A549 (cell line): ENCODE measurements around the gene EVC. TPM values are rescaled to one million over a fixed set of nuclear protein-coding genes. Genes with fewer than 3 reads are reported as not detected.

Source experiments
- ATAC-seq, 2 experiments: fragments of 200-7000 bp in 1 of 2; fragments of >200 bp in 1 of 2; cut with Nextera tagmentation in 1 of 2; cut with Tn5 transposase in 1 of 2; 3 replicates each; pipeline versions ENCODE4 v1.8.0 to v1.9.1; 2018 to 2020; ENCODE audit warnings: mild to moderate bottlenecking in 1 of 2, moderate library complexity in 1 of 2
- CTCF ChIA-PET: fragments of 300-600 bp; sonication (Branson Sonifier 250); formaldehyde crosslinking; extraction: SDS; loops from one replicate; lab custom pipeline; 2021; ENCODE audit warnings: antibody characterized with exemption, inconsistent platforms; lab: Yijun Ruan, JAX
- POLR2A ChIA-PET: fragments of 350-600 bp; formaldehyde crosslinking; extraction: SDS; loops from one replicate; lab custom pipeline; 2021; ENCODE audit warnings: antibody characterized with exemption, inconsistent platforms; lab: Yijun Ruan, JAX
- DNase-seq, 2 experiments: peaks; one replicate each; pipeline versions ENCODE4 v3.0.0 to v3.0.0-alpha.2; 2011 to 2016; ENCODE audit warnings: low read depth in 1 of 2, low spot score in 1 of 2
- FAIRE-seq: peaks from 2 replicates; lab custom pipeline; 2011; peaks lifted over from hg19 to GRCh38; lab: Jason Lieb, UNC
- H3K27ac ChIP-seq, 2 experiments: fragments of >200 bp; sonication (Bioruptor Twin); formaldehyde crosslinking; 3 replicates each; pipeline ENCODE4 v1.5.1; 2016 to 2017
- H3K4me1 ChIP-seq: fragments of >200 bp; sonication (Bioruptor Twin); formaldehyde crosslinking; 3 replicates; pipeline ENCODE4 v1.6.1; 2016
- H3K4me2 ChIP-seq: fragments of >200 bp; sonication (Bioruptor Twin); formaldehyde crosslinking; 3 replicates; pipeline ENCODE4 v1.6.1; 2016
- H3K4me3 ChIP-seq: fragments of >200 bp; sonication (Bioruptor Twin); formaldehyde crosslinking; 3 replicates; pipeline ENCODE4 v1.5.1; 2016
- H3K9me3 ChIP-seq: fragments of >200 bp; sonication (Bioruptor Twin); formaldehyde crosslinking; 3 replicates; pipeline ENCODE4 v1.6.1; 2016
- ATOH8 ChIP-seq: fragments of 250-450 bp; sonication (Bioruptor Pico); IDR thresholded peaks from 2 replicates; pipeline ENCODE4 v1.5.0; 2020; ENCODE audit warnings: low read depth, mild to moderate bottlenecking, moderate library complexity
- BCL3 ChIP-seq: fragments of >200 bp; sonication (Bioruptor Twin); formaldehyde crosslinking; IDR thresholded peaks from 3 replicates; pipeline ENCODE4 v1.6.1; 2016
- CBX2 ChIP-seq: fragments of 200-600 bp; sonication (generic); IDR thresholded peaks from 2 replicates; pipeline ENCODE4 v1.6.1; 2016; ENCODE audit warnings: low read depth, mild to moderate bottlenecking, borderline replicate concordance
- CBX8 ChIP-seq: fragments of 200-600 bp; sonication (generic); IDR thresholded peaks from 2 replicates; pipeline ENCODE4 v1.6.1; 2016
- CEBPB ChIP-seq, 2 experiments: fragments of >200 bp in 1 of 2; sonication (Bioruptor Twin) in 1 of 2; formaldehyde crosslinking in 1 of 2; IDR thresholded peaks; 2 replicates each; pipeline ENCODE4 v1.6.1; 2012 to 2016
- CHD2 ChIP-seq: fragments of 150-350 bp; IDR thresholded peaks from 2 replicates; pipeline ENCODE4 v1.6.1; 2014; ENCODE audit warnings: low read length; ENCODE audit not compliant: partially characterized antibody
- EHMT2 ChIP-seq: fragments of 200-600 bp; sonication (generic); IDR thresholded peaks from 2 replicates; pipeline ENCODE4 v1.6.1; 2016; ENCODE audit warnings: antibody characterized with exemption, low read depth, mild to moderate bottlenecking, moderate library complexity
- ELK1 ChIP-seq: fragments of 150-350 bp; IDR thresholded peaks from 2 replicates; pipeline ENCODE4 v1.6.1; 2014; ENCODE audit warnings: low read depth, mild to moderate bottlenecking, low read length
- ESRRA ChIP-seq: fragments of 150-350 bp; IDR thresholded peaks from 2 replicates; pipeline ENCODE4 v1.6.1; 2014; ENCODE audit warnings: mild to moderate bottlenecking, low read length, borderline replicate concordance
- FOSB ChIP-seq: fragments of 250-450 bp; sonication (Bioruptor Pico); IDR thresholded peaks from 2 replicates; pipeline ENCODE4 v1.5.0; 2020; ENCODE audit warnings: mild to moderate bottlenecking, moderate library complexity
- HEYL ChIP-seq: fragments of 250-450 bp; sonication (Bioruptor Pico); IDR thresholded peaks from 2 replicates; pipeline ENCODE4 v1.8.0; 2021; ENCODE audit warnings: mild to moderate bottlenecking, moderate library complexity
- HMGXB4 ChIP-seq: fragments of 250-450 bp; sonication (Bioruptor Pico); IDR thresholded peaks from 2 replicates; pipeline ENCODE4 v1.5.0; 2021; ENCODE audit warnings: mild to moderate bottlenecking, moderate library complexity, borderline replicate concordance
- HOXB5 ChIP-seq: fragments of 250-450 bp; sonication (Bioruptor Pico); IDR thresholded peaks from 2 replicates; pipeline ENCODE4 v1.5.0; 2020; ENCODE audit warnings: mild to moderate bottlenecking, moderate library complexity
- KDM1A ChIP-seq: fragments of 200-600 bp; sonication (generic); IDR thresholded peaks from 2 replicates; pipeline ENCODE4 v1.6.1; 2016; ENCODE audit warnings: low read depth, mild to moderate bottlenecking
- NPAS2 ChIP-seq: fragments of 250-450 bp; sonication (Bioruptor Pico); IDR thresholded peaks from 2 replicates; pipeline ENCODE4 v1.8.0; 2022; ENCODE audit warnings: mild to moderate bottlenecking, moderate library complexity, borderline replicate concordance
- NR3C1 ChIP-seq: fragments of >200 bp; sonication (Bioruptor Twin); formaldehyde crosslinking; IDR thresholded peaks from 3 replicates; pipeline ENCODE4 v1.6.1; 2017
- PBX3 ChIP-seq: IDR thresholded peaks from 2 replicates; pipeline ENCODE4 v1.6.1; 2012
- RCOR1 ChIP-seq: fragments of 150-350 bp; IDR thresholded peaks from 2 replicates; pipeline ENCODE4 v1.6.1; 2014; ENCODE audit warnings: antibody characterized with exemption, low read length, low read depth
- REST ChIP-seq: fragments of 200-600 bp; sonication (generic); IDR thresholded peaks from 2 replicates; pipeline ENCODE4 v1.6.1; 2016; ENCODE audit warnings: antibody characterized with exemption, mild to moderate bottlenecking, moderate library complexity
- RFX5 ChIP-seq: fragments of 450-650 bp; IDR thresholded peaks from 2 replicates; pipeline ENCODE4 v1.7.1; 2014; ENCODE audit warnings: antibody characterized with exemption, mild to moderate bottlenecking, moderate library complexity
- RNF2 ChIP-seq: fragments of 200-600 bp; sonication (generic); IDR thresholded peaks from 2 replicates; pipeline ENCODE4 v1.6.1; 2016; ENCODE audit warnings: low read depth, mild to moderate bottlenecking, antibody characterized with exemption, moderate library complexity, borderline replicate concordance
- WGBS: methylation state at CpG from one replicate; pipeline ENCODE4 v1.1.6; 2017; ENCODE audit errors: missing lambda C conversion rate; 5-methylcytosine and 5-hydroxymethylcytosine counted together
- polyA plus RNA-seq, 4 experiments: library from polyadenylated mRNA; depleted of rRNA in 3 of 4; stranded (reverse); fragments of >200 nt; fragmentation: RNase III in 1 of 4; extraction: RNeasy Plus Mini Kit Qiagen cat#74134 plus additional on column Dnase treatment in 1 of 4; gene quantifications; 2 replicates in 3 of 4; 3 replicates in 1 of 4; pipeline ENCODE4 v1.2.3, GENCODE V29; 2011 to 2017

Gene EVC
- polyA plus RNA-seq, 2 of the 4 experiments (the other 2 are of a cell fraction): 3.0 to 5.5 TPM

GRCh38 chr4:5662555-5662954 is 48.4 kb upstream of the EVC start (continued):
- TF ChIP-seq PBX3: no peak
- TF ChIP-seq HMGXB4 (CRISPR knock-in tag): no peak
- TF ChIP-seq RFX5: no peak

- ATAC-seq (no peak), FAIRE-seq (no peak)
- WGBS: 98% methylated on average over 12 of the region's 12 CpGs
- ChIA-PET POLR2A (no interaction called here), CTCF (no interaction called here)
- Histone ChIP-seq H3K4me1 (no peaks in the 10 kb centered on the region), H3K4me2 (no peak overlapping the region), H3K4me3 (no peak overlapping the region), H3K9me3 (no peaks in the 10 kb centered on the region)
- TF ChIP-seq NR3C1 (no peak), BCL3 (no peak), ELK1 (no peak), HEYL (CRISPR knock-in tag) (no peak), CHD2 (no peak), REST (no peak), RNF2 (no peak), EHMT2 (no peak), NPAS2 (CRISPR knock-in tag) (no peak), HOXB5 (CRISPR knock-in tag) (no peak), KDM1A (no peak), FOSB (no peak)
- TF ChIP-seq, all 56 proteins: peak for 0
- H3K27ac ChIP-seq: no peak overlapping the region
- no peak for DNase-seq
Measured at GRCh38 chr4:5664778-5665177, 46.2 kb upstream of the EVC start.

GRCh38 chr4:5666741-5667140 is 44.3 kb upstream of the EVC start:
- no peak for DNase-seq
- ATAC-seq: no peak
- CTCF ChIA-PET: no interaction called here
- no peak overlapping the region for H3K4me2 ChIP-seq
- FAIRE-seq: no peak
- WGBS: 26% methylated on average over 1 of the region's 1 CpG
- H3K4me3 ChIP-seq: no peak overlapping the region
- POLR2A ChIA-PET: no interaction called here
- no peak overlapping the region for H3K27ac ChIP-seq
- H3K4me1 ChIP-seq: no peaks in the 10 kb centered on the region
- H3K9me3 ChIP-seq: no peaks in the 10 kb centered on the region
- TF ChIP-seq CBX8: no peak
- no peak for TF ChIP-seq NPAS2 (CRISPR knock-in tag)
- no peak for TF ChIP-seq KDM1A
- no peak for TF ChIP-seq HMGXB4 (CRISPR knock-in tag)
- no peak for TF ChIP-seq ATOH8
- TF ChIP-seq ESRRA: no peak
- no peak for TF ChIP-seq CEBPB (IDR thresholded peaks at IDR 0.05)
- no peak for TF ChIP-seq RCOR1
- TF ChIP-seq CBX2: no peak
